HL-60 (cell line): ENCODE data around the gene RTN4RL1.

Source experiments
- DNase-seq, 2 experiments: peaks; one replicate each; pipeline ENCODE4 v3.0.0-alpha.2; 2010 to 2020; ENCODE audit warnings: low read depth in 1 of 2, low spot score in 1 of 2
- H3K27ac ChIP-seq: fragments of 250-450 bp; sonication (Bioruptor Pico); replicated peaks from 2 replicates; pipeline ENCODE4 v1.5.1; 2020; ENCODE audit warnings: mild to moderate bottlenecking, moderate library complexity
- H3K27me3 ChIP-seq: fragments of 250-450 bp; sonication (Bioruptor Pico); 2 replicates; pipeline ENCODE4 v1.5.1; 2021; ENCODE audit warnings: mild to moderate bottlenecking, moderate library complexity; ENCODE audit not compliant: insufficient read depth, poor library complexity, severe bottlenecking
- H3K4me3 ChIP-seq: replicated peaks from 2 replicates; pipeline ENCODE4 v1.5.1; 2011; ENCODE audit warnings: mild to moderate bottlenecking, control low read depth, low read length; ENCODE audit not compliant: insufficient read depth
- CTCF ChIP-seq: IDR thresholded peaks from one replicate; pipeline ENCODE4 v1.5.1; 2011; ENCODE audit warnings: low read length, control low read depth, inconsistent platforms; ENCODE audit not compliant: insufficient read depth
- GABPA ChIP-seq: IDR thresholded peaks from 2 replicates; pipeline ENCODE4 v1.6.1; 2012; ENCODE audit warnings: low read depth
- POLR2AphosphoS5 ChIP-seq: IDR thresholded peaks from 2 replicates; pipeline ENCODE4 v1.6.1; 2012; ENCODE audit warnings: low read depth
- REST ChIP-seq: IDR thresholded peaks from 2 replicates; pipeline ENCODE4 v1.6.1; 2012; ENCODE audit warnings: low read depth; ENCODE audit not compliant: insufficient replicate concordance
- SPI1 ChIP-seq: IDR thresholded peaks from 2 replicates; pipeline ENCODE4 v1.6.1; 2012; ENCODE audit warnings: low read depth, mild to moderate bottlenecking, borderline replicate concordance

RTN4RL1 gene

DNA sequence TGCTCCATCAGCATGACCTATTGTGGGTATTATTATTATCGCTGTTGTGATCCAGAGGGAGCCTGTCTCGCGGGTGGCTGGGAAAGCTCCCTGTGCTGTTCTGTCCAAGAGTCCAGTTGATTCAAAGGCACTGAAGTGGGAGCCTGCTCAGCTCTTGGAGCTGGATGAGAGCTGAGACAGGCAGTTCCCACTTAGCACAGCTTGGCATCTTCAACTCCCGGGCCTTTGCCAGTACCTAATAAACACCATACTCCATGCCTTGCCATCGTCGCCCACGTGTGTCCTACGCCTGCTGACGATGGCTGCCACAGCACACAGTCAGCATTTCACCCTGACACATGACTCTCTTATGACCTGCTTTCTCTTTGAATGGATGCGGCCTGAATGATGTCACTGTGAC lies 32.6 kb downstream of the RTN4RL1 start:
- H3K27me3 ChIP-seq = no peaks in the 10 kb centered on the region
- no peak for DNase-seq
- H3K27ac ChIP-seq = no peak overlapping the region
- TF ChIP-seq REST = no peak
- no peak for TF ChIP-seq CTCF
- TF ChIP-seq SPI1 = no peak
- no peak overlapping the region for H3K4me3 ChIP-seq

GRCh38 chr17:1989135-1989534 lies 36.0 kb downstream of the RTN4RL1 start:
- Histone ChIP-seq H3K4me3 (no peak overlapping the region), H3K27ac (no peak overlapping the region), H3K27me3 (no peaks in the 10 kb centered on the region)
- no peak for DNase-seq
- TF ChIP-seq CTCF = no peak
- TF ChIP-seq SPI1 = no peak
- no peak for TF ChIP-seq GABPA
- TF ChIP-seq REST = no peak
- no peak for TF ChIP-seq POLR2AphosphoS5

- TF ChIP-seq POLR2AphosphoS5 (no peak), GABPA (no peak), REST (no peak), CTCF (no peak), SPI1 (no peak)
- no peak for DNase-seq
- no peak overlapping the region for H3K4me3 ChIP-seq
- H3K27me3 ChIP-seq = no peaks in the 10 kb centered on the region
- no peak overlapping the region for H3K27ac ChIP-seq
These were observed 38.2 kb downstream of the RTN4RL1 start for GRCh38 chr17:1986783-1987451.
